NCI-H1930 (cell line): ENCODE measurements around the gene PSORS1C2.

Experiments
- DNase-seq, 2 experiments: peaks; one replicate each; lab custom pipeline; 2025; lab: John Stamatoyannopoulos, UW

The PSORS1C2 gene

GRCh38 chr6:31113861-31114540 lies 24.9 kb downstream of the PSORS1C2 start:
- DNase-seq: no peak

GRCh38 chr6:31112478-31112877 lies 26.4 kb downstream of the PSORS1C2 start, which contains the start of gene C6orf15:
TSS of gene C6orf15 (minus strand) at chr6:31112575. CDS start at chr6:31112555, 20 bp downstream.
- DNase-seq: no peak

- no peak for DNase-seq
Observed at GRCh38 chr6:31111712-31112111, 27.2 kb downstream of the PSORS1C2 start.

GRCh38 chr6:31110825-31111582 lies 27.9 kb downstream of the PSORS1C2 start:
- DNase-seq: no peak

GRCh38 chr6:31107052-31107451 lies 31.8 kb downstream of the PSORS1C2 start:
- DNase-seq: no peak

- no peak for DNase-seq
Observed at GRCh38 chr6:31103136-31103535, 35.7 kb downstream of the PSORS1C2 start.

GRCh38 chr6:31098449-31098938 lies 40.4 kb downstream of the PSORS1C2 start:
- no peak for DNase-seq

GRCh38 chr6:31096656-31097055 lies 42.2 kb downstream of the PSORS1C2 start:
- no peak for DNase-seq

- no peak for DNase-seq
Observed at GRCh38 chr6:31096215-31096614, 42.7 kb downstream of the PSORS1C2 start.

GRCh38 chr6:31094389-31094881 lies 44.4 kb downstream of the PSORS1C2 start:
- DNase-seq: no peak

GRCh38 chr6:31092769-31093505 lies 45.9 kb downstream of the PSORS1C2 start:
- DNase-seq: no peak

GRCh38 chr6:31092238-31092637 lies 46.6 kb downstream of the PSORS1C2 start:
- DNase-seq: no peak

- DNase-seq: no peak
Observed at GRCh38 chr6:31091680-31092079, 47.2 kb downstream of the PSORS1C2 start.

GRCh38 chr6:31090973-31091364 lies 47.9 kb downstream of the PSORS1C2 start:
- no peak for DNase-seq

- no peak for DNase-seq
Observed at GRCh38 chr6:31090275-31090972, 48.4 kb downstream of the PSORS1C2 start.
